Liver (tissue), 9 donors: ENCODE data around the gene STOX2. TPM values are rescaled to one million over a fixed set of nuclear protein-coding genes. Genes with fewer than 3 reads are reported as not detected.

Experiments
- DNase-seq: peaks from one replicate; pipeline ENCODE4 v3.0.0-alpha.2; 2017; ENCODE audit warnings: low spot score
- H3K27ac ChIP-seq, 2 donors: one replicate each; pipeline ENCODE4 v1.7.0; 2013; ENCODE audit warnings: inconsistent platforms in 2 of 2, low read length in 2 of 2, control low read depth in 1 of 2, low read depth in 1 of 2, mild to moderate bottlenecking in 1 of 2
- H3K27me3 ChIP-seq, 4 donors: one replicate each; pipeline versions ENCODE4 v1.6.1 to v1.7.0; 2013; ENCODE audit warnings: low read length in 3 of 4, inconsistent platforms in 1 of 4, mild to moderate bottlenecking in 1 of 4, moderate library complexity in 1 of 4; ENCODE audit not compliant: control insufficient read depth in 4 of 4, insufficient read depth in 4 of 4
- H3K36me3 ChIP-seq, 4 donors: one replicate each; pipeline versions ENCODE4 v1.6.1 to v1.7.0; 2013; ENCODE audit warnings: low read length in 3 of 4, mild to moderate bottlenecking in 3 of 4, low read depth in 1 of 4, moderate library complexity in 1 of 4; ENCODE audit not compliant: control insufficient read depth in 4 of 4, insufficient read depth in 3 of 4
- H3K4me1 ChIP-seq, 4 donors: one replicate each; pipeline versions ENCODE4 v1.6.1 to v1.7.0; 2013; ENCODE audit warnings: low read length in 3 of 4, mild to moderate bottlenecking in 3 of 4, moderate library complexity in 1 of 4; ENCODE audit not compliant: control insufficient read depth in 4 of 4, insufficient read depth in 4 of 4
- H3K4me3 ChIP-seq, 3 donors: one replicate each; pipeline versions ENCODE4 v1.6.1 to v1.7.0; 2013; ENCODE audit warnings: low read length in 3 of 3, control low read depth in 1 of 3, low read depth in 1 of 3, mild to moderate bottlenecking in 1 of 3
- H3K9ac ChIP-seq, 2 donors: one replicate each; pipeline ENCODE4 v1.7.0; 2013; ENCODE audit warnings: low read length in 2 of 2, mild to moderate bottlenecking in 2 of 2, moderate library complexity in 2 of 2, control low read depth in 1 of 2, low read depth in 1 of 2
- H3K9me3 ChIP-seq, 4 donors: one replicate each; pipeline versions ENCODE4 v1.6.1 to v1.7.0; 2013; ENCODE audit warnings: low read length in 3 of 4; ENCODE audit not compliant: control insufficient read depth in 4 of 4
- ATF3 ChIP-seq: IDR thresholded peaks from 2 replicates; pipeline ENCODE4 v1.6.1; 2016; ENCODE audit warnings: antibody characterized with exemption
- CTCF ChIP-seq: fragments of 150-350 bp; IDR thresholded peaks from 2 replicates; pipeline ENCODE4 v1.5.1; 2017; ENCODE audit warnings: improper control_type of control experiment, low read depth, low read length; ENCODE audit not compliant: missing input control
- FOXA1 ChIP-seq: IDR thresholded peaks from 2 replicates; pipeline ENCODE4 v1.6.1; 2016; ENCODE audit warnings: antibody characterized with exemption
- FOXA2 ChIP-seq: IDR thresholded peaks from 2 replicates; pipeline ENCODE4 v1.6.1; 2016; ENCODE audit warnings: antibody characterized with exemption
- GABPA ChIP-seq, 2 donors: IDR thresholded peaks in 1 of 2; conservative IDR thresholded peaks in 1 of 2; 2 replicates each; pipeline ENCODE4 v1.6.1; 2016; ENCODE audit warnings: antibody characterized with exemption in 2 of 2, mild to moderate bottlenecking in 1 of 2, moderate library complexity in 1 of 2
- HNF4A ChIP-seq, 2 donors: conservative IDR thresholded peaks; 2 replicates each; pipeline ENCODE4 v1.6.1; 2016; ENCODE audit warnings: antibody characterized with exemption in 2 of 2, mild to moderate bottlenecking in 2 of 2
- HNF4G ChIP-seq: IDR thresholded peaks from 2 replicates; pipeline ENCODE4 v1.6.1; 2016; ENCODE audit warnings: antibody characterized with exemption
- JUND ChIP-seq, 2 donors: IDR thresholded peaks; 2 replicates each; pipeline ENCODE4 v1.6.1; 2016; ENCODE audit warnings: antibody characterized with exemption in 2 of 2
- MAX ChIP-seq: IDR thresholded peaks from 2 replicates; pipeline ENCODE4 v1.6.1; 2016; ENCODE audit warnings: antibody characterized with exemption
- NR2F2 ChIP-seq: IDR thresholded peaks from 2 replicates; pipeline ENCODE4 v1.6.1; 2016; ENCODE audit warnings: antibody characterized with exemption
- RAD21 ChIP-seq, 2 donors: IDR thresholded peaks; 2 replicates each; pipeline ENCODE4 v1.6.1; 2016; ENCODE audit warnings: antibody characterized with exemption in 2 of 2, mild to moderate bottlenecking in 2 of 2
- REST ChIP-seq: IDR thresholded peaks from 2 replicates; pipeline ENCODE4 v1.6.1; 2016; ENCODE audit warnings: antibody characterized with exemption, mild to moderate bottlenecking
- RXRA ChIP-seq, 2 donors: IDR thresholded peaks; 2 replicates each; pipeline ENCODE4 v1.6.1; 2017 to 2018; ENCODE audit warnings: antibody characterized with exemption in 2 of 2, mild to moderate bottlenecking in 1 of 2
- SP1 ChIP-seq: IDR thresholded peaks from 2 replicates; pipeline ENCODE4 v1.6.1; 2018; ENCODE audit warnings: antibody characterized with exemption, mild to moderate bottlenecking
- TAF1 ChIP-seq: conservative IDR thresholded peaks from 2 replicates; pipeline ENCODE4 v1.6.1; 2016; ENCODE audit warnings: antibody characterized with exemption, mild to moderate bottlenecking
- YY1 ChIP-seq: IDR thresholded peaks from 2 replicates; pipeline ENCODE4 v1.6.1; 2016; ENCODE audit warnings: antibody characterized with exemption, mild to moderate bottlenecking
- ZBTB33 ChIP-seq: IDR thresholded peaks from 2 replicates; pipeline ENCODE4 v1.6.1; 2016; ENCODE audit warnings: antibody characterized with exemption
- WGBS: extraction: QIAGEN DNeasy Blood & Tissue Kit; methylation state at CpG from one replicate; pipeline ENCODE4 v1.1.7; 2013; 5-methylcytosine and 5-hydroxymethylcytosine counted together
- polyA plus RNA-seq, 2 donors: library from polyadenylated mRNA; stranded (reverse) in 1 of 2; unstranded in 1 of 2; fragments of 200-250 nt in 1 of 2; fragments of >200 nt in 1 of 2; fragmentation: Nextera tagmentation in 1 of 2; extraction: Ambion mirVana in 1 of 2; gene quantifications; one replicate each; pipeline versions ENCODE4 v1.2.1 to v1.2.3, GENCODE V29; 2013 to 2015
- total RNA-seq, 2 donors: library from RNA; depleted of rRNA; stranded (reverse); fragments of >200 nt; gene quantifications; one replicate each; pipeline ENCODE4 v1.2.3, GENCODE V29; 2014
- donor health status: healthy.
- donor health status: healthy.
- donor health status: healthy.
- donor health status: healthy.
- donor health status: healthy.

STOX2 gene
- total and polyA plus RNA-seq, 4 donors: 1.4 to 12.6 (median 1.6) TPM

GRCh38 chr4:183863155-183863825 lies 41.8 kb upstream of the STOX2 start (continued):
- TF ChIP-seq ZBTB33 (no peak), YY1 (no peak), RAD21 (IDR thresholded peaks at IDR 0.05) (no peak), HNF4A (conservative IDR thresholded peaks at IDR 0.05) (no peak), SP1 (no peak), GABPA (IDR thresholded peaks at IDR 0.05 in 1 of 2, conservative IDR thresholded peaks at IDR 0.05 in 1 of 2) (no peak)

- Histone ChIP-seq H3K9ac (no peak overlapping the region), H3K9me3 (no peaks in the 10 kb centered on the region), H3K4me1 (no peaks in the 10 kb centered on the region), H3K4me3 (no peak overlapping the region), H3K27me3 (no peaks in the 10 kb centered on the region), H3K36me3 (no peaks in the 10 kb centered on the region), H3K27ac (no peak overlapping the region)
- no peak for DNase-seq
- WGBS: 71% methylated on average over 9 of the region's 9 CpGs
- TF ChIP-seq SP1 (no peak), FOXA1 (no peak), TAF1 (no peak), RXRA (IDR thresholded peaks at IDR 0.05) (no peak), JUND (IDR thresholded peaks at IDR 0.05) (no peak), ATF3 (no peak), YY1 (no peak), CTCF (no peak), ZBTB33 (no peak), RAD21 (IDR thresholded peaks at IDR 0.05) (no peak), HNF4G (no peak), FOXA2 (no peak), GABPA (IDR thresholded peaks at IDR 0.05 in 1 of 2, conservative IDR thresholded peaks at IDR 0.05 in 1 of 2) (no peak), REST (no peak), HNF4A (conservative IDR thresholded peaks at IDR 0.05) (no peak), NR2F2 (no peak), MAX (no peak)
These were observed 37.9 kb upstream of the STOX2 start for GRCh38 chr4:183867247-183867646.
